ENCODE measurements around the gene GRWD1.

Gene GRWD1

GRCh38 chr19:48455171-48455907, 9.6 kb downstream of the GRWD1 start, which contains the start of gene KCNJ14:
Gene KCNJ14, plus strand, starts transcription at chr19:48455574. Its CDS starts 6,151 bp downstream, at chr19:48461725.
- in situ Hi-C loops (cut with MboI; ENCODE audit: low sequenced_read_pairs), result no loop called here

- in situ Hi-C loops (cut with MboI; ENCODE audit: low sequenced_read_pairs), result no loop called here
These were observed 10.3 kb downstream of the GRWD1 start for GRCh38 chr19:48455908-48456562.

GRCh38 chr19:48456864-48457263, 11.1 kb downstream of the GRWD1 start:
- in situ Hi-C loops (cut with MboI; ENCODE audit: low sequenced_read_pairs), result no loop called here

- in situ Hi-C loops (cut with MboI; ENCODE audit: low sequenced_read_pairs), result no loop called here
These were observed 12.2 kb downstream of the GRWD1 start for GRCh38 chr19:48458016-48458415.

- in situ Hi-C loops (cut with MboI; ENCODE audit: low sequenced_read_pairs), result no loop called here
These were observed 15.8 kb downstream of the GRWD1 start for GRCh38 chr19:48461651-48461981.

GRCh38 chr19:48461982-48462655, 16.3 kb downstream of the GRWD1 start:
- in situ Hi-C loops (cut with MboI; ENCODE audit: low sequenced_read_pairs), result no loop called here

GRCh38 chr19:48465215-48465614, 19.4 kb downstream of the GRWD1 start:
- in situ Hi-C loops (cut with MboI; ENCODE audit: low sequenced_read_pairs), result no loop called here

- in situ Hi-C loops (cut with MboI; ENCODE audit: low sequenced_read_pairs), result no loop called here
These were observed 21.0 kb downstream of the GRWD1 start for GRCh38 chr19:48466561-48467325.

GRCh38 chr19:48468772-48469288, 23.0 kb downstream of the GRWD1 start:
- in situ Hi-C loops (cut with MboI; ENCODE audit: low sequenced_read_pairs), result no loop called here

- in situ Hi-C loops (cut with MboI; ENCODE audit: low sequenced_read_pairs), result no loop called here
These were observed 23.6 kb downstream of the GRWD1 start, which contains the start of gene CYTH2 for GRCh38 chr19:48469289-48469881. Gene CYTH2, plus strand, starts transcription at chr19:48469369. Its CDS starts 139 bp downstream, at chr19:48469508.

GRCh38 chr19:48469934-48470680, 24.3 kb downstream of the GRWD1 start:
- in situ Hi-C loops (cut with MboI; ENCODE audit: low sequenced_read_pairs), result no loop called here

GRCh38 chr19:48470856-48471255, 25.1 kb downstream of the GRWD1 start:
- in situ Hi-C loops (cut with MboI; ENCODE audit: low sequenced_read_pairs), result no loop called here

- in situ Hi-C loops (cut with MboI; ENCODE audit: low sequenced_read_pairs), result no loop called here
These were observed 26.1 kb downstream of the GRWD1 start for GRCh38 chr19:48471836-48472235.

GRCh38 chr19:48473161-48473966, 27.6 kb downstream of the GRWD1 start:
- in situ Hi-C loops (cut with MboI; ENCODE audit: low sequenced_read_pairs), result no loop called here

GRCh38 chr19:48474084-48474592, 28.4 kb downstream of the GRWD1 start:
- in situ Hi-C loops (cut with MboI; ENCODE audit: low sequenced_read_pairs), result no loop called here

- in situ Hi-C loops (cut with MboI; ENCODE audit: low sequenced_read_pairs), result no loop called here
These were observed 29.7 kb downstream of the GRWD1 start for GRCh38 chr19:48475369-48476068.

GRCh38 chr19:48476176-48476575, 30.4 kb downstream of the GRWD1 start:
- in situ Hi-C loops (cut with MboI; ENCODE audit: low sequenced_read_pairs), result no loop called here

GRCh38 chr19:48477067-48477685, 31.4 kb downstream of the GRWD1 start:
- in situ Hi-C loops (cut with MboI; ENCODE audit: low sequenced_read_pairs), result no loop called here

Measured in hTERT RPE-1 (cell line).